K562 (cell line): ENCODE data around the gene HNRNPA2B1. TPM values are rescaled to one million over a fixed set of nuclear protein-coding genes. Genes with fewer than 3 reads are reported as not detected.

ENCODE experiments used
- ATAC-seq: fragments of 200-7000 bp; cut with Tn5 transposase; 3 replicates; pipeline ENCODE4 v1.9.1; 2020; ENCODE audit warnings: moderate library complexity
- BruUV-seq: library from RNA; stranded (reverse); fragments of 400-500 nt; replicated peaks from 2 replicates; lab custom pipeline; 2021; lab: Mats Ljungman, UMichigan
- CTCF ChIA-PET: fragments of 300-600 bp; formaldehyde crosslinking; extraction: SDS; loops from one replicate; lab custom pipeline; 2021; ENCODE audit warnings: low intra/inter-chr PET ratio; lab: Yijun Ruan, JAX
- POLR2A ChIA-PET: fragments of 300-600, 350-650 bp; sonication (Branson Sonifier 250); formaldehyde crosslinking; extraction: SDS; loops from one replicate; lab custom pipeline; 2021; ENCODE audit warnings: antibody characterized with exemption, inconsistent platforms; lab: Yijun Ruan, JAX
- DNase-seq, 4 experiments: peaks; one replicate each; pipeline versions ENCODE4 v3.0.0 to v3.0.0-alpha.2; 2011 to 2018; ENCODE audit warnings: low spot score in 3 of 4, mixed read lengths in 3 of 4; ENCODE audit errors: extremely low read depth in 1 of 4
- FAIRE-seq: peaks from 2 replicates; lab custom pipeline; 2011; peaks lifted over from hg19 to GRCh38; lab: Jason Lieb, UNC
- H2AFZ ChIP-seq: 2 replicates; pipeline ENCODE4 v1.6.0; 2011; ENCODE audit warnings: low read depth, low read length, control low read depth, inconsistent platforms
- H3K27ac ChIP-seq: fragments of 200-600 bp; 3 replicates; pipeline ENCODE4 v1.8.0; 2011; ENCODE audit warnings: low read depth, mild to moderate bottlenecking, control low read depth, inconsistent platforms, low read length, moderate library complexity, mixed read lengths; ENCODE audit errors: extremely low read depth
- H3K27me3 ChIP-seq, 2 experiments: fragments of 300-600 bp in 1 of 2; 2 replicates in 1 of 2; 3 replicates in 1 of 2; pipeline versions ENCODE4 v1.6.0 to v1.8.0; 2011; ENCODE audit warnings: inconsistent platforms in 2 of 2, low read length in 2 of 2, mild to moderate bottlenecking in 1 of 2, mixed read lengths in 1 of 2, moderate library complexity in 1 of 2; ENCODE audit not compliant: control insufficient read depth in 2 of 2, insufficient read depth in 2 of 2
- H3K36me3 ChIP-seq: fragments of 300-600 bp; 3 replicates; pipeline ENCODE4 v1.8.0; 2011; ENCODE audit warnings: mild to moderate bottlenecking, low read length, inconsistent platforms; ENCODE audit not compliant: control insufficient read depth, insufficient read depth
- H3K4me1 ChIP-seq, 2 experiments: fragments of 200-600 bp in 1 of 2; replicated peaks in 1 of 2; 2 replicates in 1 of 2; 3 replicates in 1 of 2; pipeline versions ENCODE4 v1.5.1 to v1.8.0; 2011; ENCODE audit warnings: inconsistent platforms in 2 of 2, low read length in 2 of 2, mild to moderate bottlenecking in 1 of 2, mixed read lengths in 1 of 2, moderate library complexity in 1 of 2; ENCODE audit not compliant: control insufficient read depth in 2 of 2, insufficient read depth in 2 of 2
- H3K4me2 ChIP-seq: 2 replicates; pipeline ENCODE4 v1.6.1; 2011; ENCODE audit warnings: low read length, control low read depth, inconsistent platforms, mixed read lengths; ENCODE audit not compliant: insufficient read depth
- H3K4me3 ChIP-seq: fragments of 200-600 bp; sonication (generic), shearing (Covaris generic); 2 replicates; pipeline ENCODE4 v1.5.1; 2016; ENCODE audit warnings: control low read depth, inconsistent platforms
- H3K79me2 ChIP-seq: fragments of 200-600 bp; 3 replicates; pipeline ENCODE4 v1.8.0; 2011; ENCODE audit warnings: low read length, inconsistent platforms; ENCODE audit not compliant: control insufficient read depth, insufficient read depth
- H3K9ac ChIP-seq, 2 experiments: 2 replicates each; pipeline versions ENCODE4 v1.6.0 to v1.6.1; 2011; ENCODE audit warnings: low read depth in 2 of 2, low read length in 2 of 2, control low read depth in 1 of 2, inconsistent platforms in 1 of 2, mild to moderate bottlenecking in 1 of 2, mixed read lengths in 1 of 2; ENCODE audit not compliant: insufficient read depth in 1 of 2
- H3K9me1 ChIP-seq: one replicate; pipeline ENCODE4 v1.6.0; 2011; ENCODE audit warnings: inconsistent platforms, mild to moderate bottlenecking, low read length, moderate library complexity; ENCODE audit not compliant: control insufficient read depth, insufficient read depth
- H3K9me3 ChIP-seq: replicated peaks from 2 replicates; pipeline ENCODE4 v1.5.1; 2011; ENCODE audit warnings: low read depth, low read length, inconsistent platforms; ENCODE audit not compliant: control insufficient read depth, insufficient read depth
- H4K20me1 ChIP-seq: replicated peaks from 2 replicates; pipeline ENCODE4 v1.6.1; 2011; ENCODE audit warnings: low read length, inconsistent platforms, mixed read lengths; ENCODE audit not compliant: control insufficient read depth, insufficient read depth
- E2F6 ChIP-seq, 2 experiments: IDR thresholded peaks; 2 replicates each; pipeline ENCODE4 v1.6.1; 2011; ENCODE audit warnings: borderline replicate concordance in 1 of 2, control low read depth in 1 of 2, low read depth in 1 of 2, low read length in 1 of 2, mild to moderate bottlenecking in 1 of 2, mixed read lengths in 1 of 2, moderate library complexity in 1 of 2; ENCODE audit not compliant: insufficient read depth in 1 of 2, insufficient read length in 1 of 2, poor library complexity in 1 of 2, severe bottlenecking in 1 of 2; ENCODE audit errors: extremely low read depth in 1 of 2
- ZNF398 ChIP-seq: fragments of 250-450 bp; sonication (Bioruptor Pico); IDR thresholded peaks from 2 replicates; pipeline ENCODE4 v1.8.0; 2021; ENCODE audit warnings: moderate library complexity, mild to moderate bottlenecking, inconsistent platforms
- ZNF584 ChIP-seq: fragments of 200-800 bp; sonication (Bioruptor generic); IDR thresholded peaks from 2 replicates; pipeline ENCODE4 v1.6.1; 2016; ENCODE audit warnings: low read depth, mild to moderate bottlenecking, missing genetic modification characterization, missing compliant biosample characterization
- ZNF592 ChIP-seq: fragments of 450-650 bp; IDR thresholded peaks from 2 replicates; pipeline ENCODE4 v1.6.1; 2017; ENCODE audit warnings: antibody characterized with exemption, mild to moderate bottlenecking
- WGBS: fragments of 100-300 bp; shearing (Covaris generic); methylation state at CpG from one replicate; pipeline ENCODE4 v1.1.6; 2016; ENCODE audit warnings: low coverage, mixed read lengths; ENCODE audit not compliant: insufficient coverage; ENCODE audit errors: missing lambda C conversion rate; 5-methylcytosine and 5-hydroxymethylcytosine counted together
- in situ Hi-C: fragments of 300-500 bp; cut with MboI; formaldehyde crosslinking; loops from 4 replicates; pipeline ENCODE4 v1.15.0; 2018; ENCODE audit warnings: inconsistent platforms, mixed read lengths
- intact Hi-C: fragments of 100-400 bp; cut with micrococcal nuclease; formaldehyde crosslinking; loops from 2 replicates; pipeline ENCODE4 v1.14.2; 2022
- polyA plus RNA-seq, 8 experiments: library from polyadenylated mRNA; depleted of rRNA in 4 of 8; stranded (reverse) in 5 of 8; unstranded in 3 of 8; fragments of >200 nt; fragmentation: Nextera tagmentation in 2 of 8; fragmentation: Illumina TruSeq in 1 of 8; extraction: Ambion mirVana in 2 of 8; extraction: Trizol in 1 of 8; gene quantifications; 2 replicates each; pipeline versions ENCODE4 v1.2.1 to v1.2.3, GENCODE V29; 2011 to 2014; ENCODE audit warnings: inconsistent platforms in 1 of 8, missing spikeins in 1 of 8
- total RNA-seq, 7 experiments: library from RNA; depleted of rRNA in 6 of 7; stranded (reverse); fragments of >200 nt in 6 of 7; fragmentation: Illumina TruSeq in 2 of 7; extraction: Trizol in 2 of 7; gene quantifications; 2 replicates each; pipeline versions ENCODE4 v1.2.1 to v1.2.3, GENCODE V29; 2011 to 2021; ENCODE audit warnings: low replicate concordance in 1 of 7
- TF ChIP-seq, protein P1 (sequence below), 2 experiments: fragments of 450-650 bp in 1 of 2; sonication (generic) in 1 of 2; formaldehyde crosslinking; conservative IDR thresholded peaks; 2 replicates each; pipeline versions ENCODE4 v1.4.0 to v1.8.1; 2020 to 2022; ENCODE audit warnings: mild to moderate bottlenecking in 1 of 2, missing genetic modification reagents in 1 of 2
- TF ChIP-seq, protein P2 (sequence below): fragments of 200-400 bp; formaldehyde crosslinking; IDR thresholded peaks from 2 replicates; pipeline ENCODE4 v1.6.1; 2017; ENCODE audit warnings: mild to moderate bottlenecking, low read depth, low read length, moderate library complexity

HNRNPA2B1 gene
- total and polyA plus RNA-seq, 9 of the 15 experiments (the other 6 are each of a cell fraction or from before 2014, with no cell fraction given), result 630 to 1,989 (median 865) TPM

DNA sequence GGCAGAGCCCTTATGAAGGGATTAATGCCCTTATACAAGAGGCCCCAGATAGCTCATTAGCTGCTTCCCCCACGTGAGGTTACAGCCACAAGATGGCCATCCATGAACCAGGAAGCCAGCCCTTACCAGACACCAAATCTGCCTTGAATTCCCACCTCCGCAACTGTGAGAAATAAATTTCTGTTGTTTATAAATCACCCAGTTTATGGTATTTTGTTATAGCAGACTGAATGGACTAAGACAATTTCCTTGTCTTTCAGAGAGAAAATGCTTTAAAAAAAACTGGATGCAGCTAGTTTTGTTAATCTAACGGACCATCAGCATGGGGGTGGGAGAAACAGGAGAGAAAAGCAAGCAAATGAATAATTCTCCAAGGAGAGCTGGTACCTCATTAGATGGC, 37.5 kb upstream of the HNRNPA2B1 start (continued):
- TF ChIP-seq ZNF398 (CRISPR knock-in tag), result no peak
- TF ChIP-seq, protein P1, sequence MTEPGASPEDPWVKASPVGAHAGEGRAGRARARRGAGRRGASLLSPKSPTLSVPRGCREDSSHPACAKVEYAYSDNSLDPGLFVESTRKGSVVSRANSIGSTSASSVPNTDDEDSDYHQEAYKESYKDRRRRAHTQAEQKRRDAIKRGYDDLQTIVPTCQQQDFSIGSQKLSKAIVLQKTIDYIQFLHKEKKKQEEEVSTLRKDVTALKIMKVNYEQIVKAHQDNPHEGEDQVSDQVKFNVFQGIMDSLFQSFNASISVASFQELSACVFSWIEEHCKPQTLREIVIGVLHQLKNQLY (CRISPR knock-in tag; conservative IDR thresholded peaks at IDR 0.05), result no peak

GRCh38 chr7:26237035-26237807, 36.7 kb upstream of the HNRNPA2B1 start:
- in situ Hi-C loops, result no loop called here
- TF ChIP-seq ZNF592 (peak; percentile 16; the same call in 1 of the 2 replicates), ZNF584 (CRISPR knock-in tag) (0 out of 2 replicates have a peak, but pooled peaks have one; percentile 22), E2F6 (IDR thresholded peaks at IDR 0.05; ENCODE audit: borderline replicate concordance in 1 of 2, extremely low read depth in 1 of 2, insufficient read depth in 1 of 2, insufficient read length in 1 of 2, low read depth in 1 of 2, low read length in 1 of 2, poor library complexity in 1 of 2, severe bottlenecking in 1 of 2) (peak in 1 of 2 experiments; percentile 11)
- TF ChIP-seq, protein P2, sequence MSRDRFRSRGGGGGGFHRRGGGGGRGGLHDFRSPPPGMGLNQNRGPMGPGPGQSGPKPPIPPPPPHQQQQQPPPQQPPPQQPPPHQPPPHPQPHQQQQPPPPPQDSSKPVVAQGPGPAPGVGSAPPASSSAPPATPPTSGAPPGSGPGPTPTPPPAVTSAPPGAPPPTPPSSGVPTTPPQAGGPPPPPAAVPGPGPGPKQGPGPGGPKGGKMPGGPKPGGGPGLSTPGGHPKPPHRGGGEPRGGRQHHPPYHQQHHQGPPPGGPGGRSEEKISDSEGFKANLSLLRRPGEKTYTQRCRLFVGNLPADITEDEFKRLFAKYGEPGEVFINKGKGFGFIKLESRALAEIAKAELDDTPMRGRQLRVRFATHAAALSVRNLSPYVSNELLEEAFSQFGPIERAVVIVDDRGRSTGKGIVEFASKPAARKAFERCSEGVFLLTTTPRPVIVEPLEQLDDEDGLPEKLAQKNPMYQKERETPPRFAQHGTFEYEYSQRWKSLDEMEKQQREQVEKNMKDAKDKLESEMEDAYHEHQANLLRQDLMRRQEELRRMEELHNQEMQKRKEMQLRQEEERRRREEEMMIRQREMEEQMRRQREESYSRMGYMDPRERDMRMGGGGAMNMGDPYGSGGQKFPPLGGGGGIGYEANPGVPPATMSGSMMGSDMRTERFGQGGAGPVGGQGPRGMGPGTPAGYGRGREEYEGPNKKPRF, result no peak

More at GRCh38 chr7:26237035-26237807, 36.7 kb upstream of the HNRNPA2B1 start:
- peak overlapping the region; percentile 90 for H2AFZ ChIP-seq
- 0 out of 3 replicates have a peak overlapping the region, but pooled peaks have one; percentile 49 for H3K27ac ChIP-seq
- peak; percentile 16 for ATAC-seq
- intact Hi-C loops, result no loop called here
- no peak for FAIRE-seq
- H3K9me1 ChIP-seq, result no peaks in the 10 kb centered on the region
- H3K27me3 ChIP-seq, result no peaks in the 10 kb centered on the region
- H4K20me1 ChIP-seq, result no peaks in the 10 kb centered on the region
- 71% methylated on average over 6 of the region's 6 CpGs for WGBS
- H3K36me3 ChIP-seq, result no peaks in the 10 kb centered on the region
- no peak overlapping the region for H3K4me2 ChIP-seq
- H3K4me1 ChIP-seq, result peaks cover 12 to 34% of the 10 kb centered on the region in 2 experiments; a peak in 4 of 5 replicates
- CTCF ChIA-PET, result no interaction called here
- H3K79me2 ChIP-seq, result no peaks in the 10 kb centered on the region
- H3K9me3 ChIP-seq, result no peaks in the 10 kb centered on the region
- H3K9ac ChIP-seq, result no peak overlapping the region
- no TSS peak for BruUV-seq
- no peak for DNase-seq
- no peak overlapping the region for H3K4me3 ChIP-seq
- POLR2A ChIA-PET, result interaction anchor here (0.8 to 1.2 kb wide), 4 partner anchors 14 to 39 kb away, joined by 3 to 4 read pairs (median 4); no protein-coding TSS in a partner anchor
